ENCODE data around the gene CDON. TPM values are rescaled to one million over a fixed set of nuclear protein-coding genes. Genes with fewer than 3 reads are reported as not detected.

The CDON gene
- total RNA-seq, 1 donor from 2014 or later, result 157 TPM

GRCh38 chr11:125910226-125910849, 152.3 kb downstream of the CDON start:
- H3K27ac Mint-ChIP-seq, result no peak overlapping the region
- no peaks in the 10 kb centered on the region for H3K4me1 Mint-ChIP-seq (ENCODE audit: unreplicated experiment)
- no peak overlapping the region for H3K4me3 Mint-ChIP-seq
- no peaks in the 10 kb centered on the region for H3K9me3 Mint-ChIP-seq
- TF ChIP-seq CTCF (conservative IDR thresholded peaks at IDR 0.05), result no peak
- no peaks in the 10 kb centered on the region for H3K36me3 Mint-ChIP-seq
- peaks cover 21% of the 10 kb centered on the region for H3K27me3 Mint-ChIP-seq
- no peak for DNase-seq (ENCODE audit: extremely low spot score, unreplicated experiment)

Other genes with a start within 250 kb of the CDON start
- not detected in 2 replicates for gene PATE4, start 229.6 kb downstream of the CDON start, total RNA-seq (ENCODE audit: low replicate concordance)
- 4.3 and 6.5 TPM in 2 replicates for gene HYLS1, start 175.2 kb downstream of the CDON start, total RNA-seq (ENCODE audit: low replicate concordance)
- gene PUS3, start 159.7 kb downstream of the CDON start, total RNA-seq (ENCODE audit: low replicate concordance), result 11.9 and 13.5 TPM in 2 replicates
- 0.79 and 1.8 TPM in 2 replicates for gene DDX25, start 158.4 kb downstream of the CDON start, total RNA-seq (ENCODE audit: low replicate concordance)
- 0.31 TPM in 1 of 2 replicates, not detected in the other for gene VSIG10L2, start 116.8 kb downstream of the CDON start, total RNA-seq (ENCODE audit: low replicate concordance)
- gene RPUSD4, start 148.8 kb upstream of the CDON start, total RNA-seq (ENCODE audit: low replicate concordance), result 25.3 and 41.7 TPM in 2 replicates
- 20.2 and 24.8 TPM in 2 replicates for gene FAM118B, start 148.9 kb upstream of the CDON start, total RNA-seq (ENCODE audit: low replicate concordance)
- 76.6 and 105 TPM in 2 replicates for gene SRPRA, start 206.0 kb upstream of the CDON start, total RNA-seq (ENCODE audit: low replicate concordance)
- 32.5 and 49.6 TPM in 2 replicates for gene FOXRED1, start 206.3 kb upstream of the CDON start, total RNA-seq (ENCODE audit: low replicate concordance)
- gene TIRAP, start 220.2 kb upstream of the CDON start, total RNA-seq (ENCODE audit: low replicate concordance), result 10.4 and 11.7 TPM in 2 replicates
- gene DCPS, start 241.2 kb upstream of the CDON start, total RNA-seq (ENCODE audit: low replicate concordance), result 9.8 and 17.6 TPM in 2 replicates